ENCODE results near the gene LETM1.

DNA sequence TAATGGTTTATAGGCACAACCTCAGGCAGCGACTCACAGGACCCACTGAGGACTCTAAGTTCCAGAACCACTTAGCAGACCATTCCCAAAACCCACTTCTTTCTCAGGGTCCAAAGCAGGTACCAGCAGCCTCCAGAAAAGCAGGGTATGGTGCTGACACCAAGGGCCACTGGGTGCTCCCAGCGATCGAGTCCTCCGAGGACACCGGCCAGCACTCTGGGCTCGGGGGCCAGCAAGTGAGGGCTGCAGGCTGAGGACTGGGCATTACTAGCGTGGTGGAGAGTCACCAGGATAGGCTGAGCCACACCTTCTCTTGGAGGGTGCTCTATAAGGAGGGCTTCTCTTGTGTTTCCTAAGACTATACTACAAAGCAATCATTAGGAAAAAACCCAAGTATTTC lies 19.3 kb downstream of the LETM1 start:
- TF ChIP-seq CTCF (optimal IDR thresholded peaks at IDR 0.05 in 1 of 3, IDR thresholded peaks at IDR 0.05 in 1 of 3, conservative IDR thresholded peaks at IDR 0.05 in 1 of 3; ENCODE audit: extremely low read depth in 1 of 3, insufficient read depth in 2 of 3, low read length in 3 of 3) (no peak), EZH2 (IDR thresholded peaks at IDR 0.05; ENCODE audit: low read length) (no peak)

All from keratinocyte (primary cell).